IPS DF 4.7 (cell line): Measurements from ENCODE around the gene TEDDM1.
"Not testable (repeated sequence)": the region's sequence is repeated elsewhere in the genome, so short reads cannot be mapped to it uniquely, and the experiment has no call there.

Experiments
- DNase-seq: peaks from one replicate; pipeline ENCODE4 v3.0.0-alpha.2; 2013; ENCODE audit warnings: low spot score; ENCODE audit errors: extremely low read depth

Gene TEDDM1

GRCh38 chr1:182381962-182382819 is 18.3 kb downstream of the TEDDM1 start:
- DNase-seq = no peak

GRCh38 chr1:182380199-182380598 is 20.3 kb downstream of the TEDDM1 start:
- DNase-seq = no peak

- DNase-seq = not testable (repeated sequence)
Observed at GRCh38 chr1:182379781-182380180, 20.7 kb downstream of the TEDDM1 start.

GRCh38 chr1:182376936-182377574 is 23.4 kb downstream of the TEDDM1 start:
- DNase-seq = no peak

- no peak for DNase-seq
Observed at GRCh38 chr1:182374101-182374834, 26.2 kb downstream of the TEDDM1 start.

- DNase-seq = no peak
Observed at GRCh38 chr1:182370532-182370931, 29.9 kb downstream of the TEDDM1 start.

GRCh38 chr1:182368903-182369302 is 31.6 kb downstream of the TEDDM1 start:
- DNase-seq = no peak

- DNase-seq = no peak
Observed at GRCh38 chr1:182368358-182368757, 32.1 kb downstream of the TEDDM1 start.

GRCh38 chr1:182367926-182368325 is 32.5 kb downstream of the TEDDM1 start:
- no peak for DNase-seq

GRCh38 chr1:182366596-182366995 is 33.9 kb downstream of the TEDDM1 start:
- DNase-seq = no peak

GRCh38 chr1:182359645-182360044 is 40.8 kb downstream of the TEDDM1 start:
- DNase-seq = no peak

- DNase-seq = no peak
Observed at GRCh38 chr1:182357913-182358312, 42.6 kb downstream of the TEDDM1 start.

- no peak for DNase-seq
Observed at GRCh38 chr1:182357171-182357570, 43.3 kb downstream of the TEDDM1 start.

GRCh38 chr1:182355723-182356098 is 44.8 kb downstream of the TEDDM1 start:
- DNase-seq = no peak

- no peak for DNase-seq
Observed at GRCh38 chr1:182351790-182352364, 48.6 kb downstream of the TEDDM1 start.

- DNase-seq = no peak
Observed at GRCh38 chr1:182350839-182351238, 49.6 kb downstream of the TEDDM1 start.

- DNase-seq = no peak
Observed at GRCh38 chr1:182348961-182349747, 51.3 kb downstream of the TEDDM1 start.
